Uterus (tissue), 4 donors: Measurements from ENCODE around the gene IL5RA. TPM values are rescaled to one million over a fixed set of nuclear protein-coding genes. Genes with fewer than 3 reads are reported as not detected.

Source experiments
- DNase-seq, 2 donors: peaks; one replicate each; pipeline ENCODE4 v3.0.0-alpha.2; 2019 to 2020
- H3K27ac ChIP-seq, 2 donors: fragments of 200-600 bp; sonication (generic); 1 replicate in 1 of 2; 2 replicates in 1 of 2; pipeline ENCODE4 v1.5.1; 2016 to 2018
- H3K27me3 ChIP-seq, 2 donors: fragments of 200-600 bp; sonication (generic); one replicate each; pipeline ENCODE4 v1.5.1; 2018 to 2019; ENCODE audit warnings: control low read depth in 1 of 2
- H3K36me3 ChIP-seq, 2 donors: fragments of 200-600 bp; sonication (generic); one replicate each; pipeline ENCODE4 v1.5.1; 2019; ENCODE audit warnings: control low read depth in 1 of 2
- H3K4me1 ChIP-seq, 2 donors: fragments of 200-600 bp; sonication (generic); one replicate each; pipeline ENCODE4 v1.5.1; 2018 to 2019; ENCODE audit warnings: control low read depth in 1 of 2
- H3K4me3 ChIP-seq, 2 donors: fragments of 200-600 bp; sonication (generic); 1 replicate in 1 of 2; 2 replicates in 1 of 2; pipeline ENCODE4 v1.5.1; 2018 to 2019; ENCODE audit warnings: mild to moderate bottlenecking in 1 of 2
- H3K9me3 ChIP-seq, 2 donors: fragments of 200-600 bp; sonication (generic); one replicate each; pipeline ENCODE4 v1.5.1; 2019; ENCODE audit warnings: control low read depth in 1 of 2
- CTCF ChIP-seq, 4 experiments: fragments of 200-600 bp in 2 of 4; fragments of 450-650 bp in 2 of 4; sonication (generic) in 2 of 4; IDR thresholded peaks; one replicate each; pipeline ENCODE4 v1.5.1; 2016 to 2019; ENCODE audit warnings: antibody characterized with exemption in 4 of 4, mild to moderate bottlenecking in 2 of 4, moderate library complexity in 1 of 4
- POLR2A ChIP-seq, 2 donors: fragments of 450-650 bp; IDR thresholded peaks; one replicate each; pipeline ENCODE4 v1.6.1; 2016; ENCODE audit warnings: antibody characterized with exemption in 2 of 2, mild to moderate bottlenecking in 1 of 2, moderate library complexity in 1 of 2
- intact Hi-C: fragments of 100-400 bp; cut with DNase I; formaldehyde crosslinking; loops from one replicate; pipeline ENCODE4 v1.15.1; 2023; ENCODE audit warnings: low total_unique reads
- total RNA-seq, 4 donors: library from RNA; depleted of rRNA in 3 of 4; stranded (reverse); fragments of >200 nt in 3 of 4; gene quantifications; one replicate each; pipeline versions ENCODE4 v1.1.0 to v1.2.4, GENCODE V29; 2014 to 2023
- donor health status: DM: yes; HTN: yes; CAD: no.

The IL5RA gene
- total RNA-seq, 4 donors from 2014 or later = under 0.01 to 3.6 (median 0.64) TPM; not detected in 1

- TF ChIP-seq CTCF (IDR thresholded peaks at IDR 0.05) = no peak
- no peak for TF ChIP-seq POLR2A (IDR thresholded peaks at IDR 0.05)
- no peaks in the 10 kb centered on the region for H3K9me3 ChIP-seq
- no peak for DNase-seq
- H3K27ac ChIP-seq = no peak overlapping the region
- H3K27me3 ChIP-seq = no peaks in the 10 kb centered on the region
- intact Hi-C loops = no loop called here
- H3K4me3 ChIP-seq = no peak overlapping the region
- H3K36me3 ChIP-seq = no peaks in the 10 kb centered on the region
- no peaks in the 10 kb centered on the region for H3K4me1 ChIP-seq
These were observed 3.0 kb downstream of the IL5RA start for GRCh38 chr3:3107181-3107580.

GRCh38 chr3:3105815-3106214, 4.4 kb downstream of the IL5RA start:
- Histone ChIP-seq H3K4me3 (no peak overlapping the region), H3K27me3 (no peaks in the 10 kb centered on the region), H3K4me1 (no peaks in the 10 kb centered on the region), H3K9me3 (no peaks in the 10 kb centered on the region), H3K36me3 (no peaks in the 10 kb centered on the region), H3K27ac (no peak overlapping the region)
- TF ChIP-seq CTCF (IDR thresholded peaks at IDR 0.05) (no peak), POLR2A (IDR thresholded peaks at IDR 0.05) (no peak)
- intact Hi-C loops = no loop called here
- no peak for DNase-seq

GRCh38 chr3:3105246-3105645, 4.9 kb downstream of the IL5RA start:
- TF ChIP-seq POLR2A (IDR thresholded peaks at IDR 0.05) (no peak), CTCF (IDR thresholded peaks at IDR 0.05) (no peak)
- intact Hi-C loops = no loop called here

GRCh38 chr3:3102751-3103150, 7.4 kb downstream of the IL5RA start:
- Histone ChIP-seq H3K27me3 (no peaks in the 10 kb centered on the region), H3K4me1 (no peaks in the 10 kb centered on the region), H3K27ac (no peak overlapping the region), H3K9me3 (no peaks in the 10 kb centered on the region), H3K4me3 (no peak overlapping the region), H3K36me3 (no peaks in the 10 kb centered on the region)
- TF ChIP-seq POLR2A (IDR thresholded peaks at IDR 0.05) (no peak), CTCF (IDR thresholded peaks at IDR 0.05) (no peak)
- no peak for DNase-seq
- intact Hi-C loops = no loop called here

More at GRCh38 chr3:3105246-3105645, 4.9 kb downstream of the IL5RA start:
- Histone ChIP-seq H3K4me1 (no peaks in the 10 kb centered on the region), H3K9me3 (no peaks in the 10 kb centered on the region), H3K27ac (no peak overlapping the region), H3K27me3 (no peaks in the 10 kb centered on the region), H3K4me3 (no peak overlapping the region), H3K36me3 (no peaks in the 10 kb centered on the region)
- no peak for DNase-seq

GRCh38 chr3:3101660-3102458, 8.3 kb downstream of the IL5RA start:
- H3K27ac ChIP-seq = no peak overlapping the region

More at GRCh38 chr3:3101660-3102458, 8.3 kb downstream of the IL5RA start:
- no peaks in the 10 kb centered on the region for H3K9me3 ChIP-seq
- no peaks in the 10 kb centered on the region for H3K27me3 ChIP-seq
- no peak overlapping the region for H3K4me3 ChIP-seq
- TF ChIP-seq POLR2A (IDR thresholded peaks at IDR 0.05) = no peak
- no peak for TF ChIP-seq CTCF (IDR thresholded peaks at IDR 0.05)
- no peaks in the 10 kb centered on the region for H3K4me1 ChIP-seq
- intact Hi-C loops = no loop called here
- H3K36me3 ChIP-seq = no peaks in the 10 kb centered on the region
- DNase-seq = no peak
